ENCODE measurements around the gene NEU1. TPM values are rescaled to one million over a fixed set of nuclear protein-coding genes. Genes with fewer than 3 reads are reported as not detected.

The NEU1 gene
- total RNA-seq, 2 donors from 2014 or later: 19.3 to 22.3 TPM

DNA sequence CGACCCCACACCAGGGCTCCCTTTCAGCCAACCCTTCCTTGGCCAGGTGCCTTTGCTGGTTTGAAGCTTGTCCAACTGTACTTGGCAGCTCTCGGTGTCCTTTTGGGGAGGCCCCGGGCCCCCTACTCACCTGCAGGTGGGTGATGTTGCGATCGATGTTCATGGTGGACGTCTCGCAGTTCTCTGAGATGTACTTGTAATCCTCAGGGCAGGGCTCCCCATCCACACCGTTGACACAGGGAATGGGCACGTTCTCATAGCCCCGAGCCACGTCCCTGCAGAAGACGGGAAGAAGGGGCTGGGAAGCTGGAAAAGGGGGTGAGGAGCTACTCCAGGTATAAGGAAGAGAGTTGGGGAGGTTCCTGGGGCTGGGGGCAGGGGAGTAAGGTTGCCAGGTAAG is 21.1 kb upstream of the NEU1 start:
- Mint-ChIP-seq H3K4me1 (peaks cover 5% of the 10 kb centered on the region), H3K27ac (no peak overlapping the region), H3K9me3 (no peaks in the 10 kb centered on the region), H3K36me3 (ENCODE audit: low read depth) (peaks cover 80% of the 10 kb centered on the region), H3K27me3 (no peaks in the 10 kb centered on the region), H3K4me3 (no peak overlapping the region)
- ATAC-seq (replicated peaks): no peak

- no peak overlapping the region for H3K4me3 Mint-ChIP-seq
- H3K36me3 Mint-ChIP-seq (ENCODE audit: low read depth): peaks cover 75% of the 10 kb centered on the region
These were observed 19.7 kb upstream of the NEU1 start for GRCh38 chr6:31882344-31882743.

GRCh38 chr6:31881136-31881859 is 18.7 kb upstream of the NEU1 start:
- Mint-ChIP-seq H3K9me3 (no peaks in the 10 kb centered on the region), H3K27ac (peak overlapping the region; percentile 1), H3K36me3 (ENCODE audit: low read depth) (peaks cover 64% of the 10 kb centered on the region), H3K4me1 (peaks cover 4% of the 10 kb centered on the region), H3K27me3 (no peaks in the 10 kb centered on the region), H3K4me3 (no peak overlapping the region)
- ATAC-seq (replicated peaks): no peak

More at GRCh38 chr6:31882344-31882743, 19.7 kb upstream of the NEU1 start:
- H3K4me1 Mint-ChIP-seq: peaks cover 5% of the 10 kb centered on the region
- ATAC-seq (replicated peaks): no peak
- H3K27ac Mint-ChIP-seq: no peak overlapping the region
- H3K27me3 Mint-ChIP-seq: no peaks in the 10 kb centered on the region
- no peaks in the 10 kb centered on the region for H3K9me3 Mint-ChIP-seq

DNA sequence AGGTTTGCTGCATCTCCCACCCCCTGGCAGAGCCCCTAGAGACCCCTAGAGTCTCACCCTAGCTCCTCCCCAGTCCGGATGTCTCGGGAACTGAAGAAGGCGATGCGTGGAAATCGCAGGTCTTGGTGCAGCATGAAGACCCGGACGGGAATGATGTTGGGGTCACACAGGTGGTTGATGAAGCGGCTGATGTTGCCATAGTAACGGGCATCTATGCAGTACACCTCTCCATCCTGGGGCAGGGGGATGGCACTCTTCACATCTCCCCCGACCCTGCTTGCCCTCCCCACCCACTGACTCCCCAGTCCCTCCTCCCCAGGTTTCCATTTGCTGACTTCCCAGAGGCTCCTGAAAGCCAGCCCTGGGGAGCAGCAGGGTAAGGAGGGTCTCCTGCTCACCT is 18.0 kb upstream of the NEU1 start:
- H3K27ac Mint-ChIP-seq: peak overlapping the region; percentile 1
- H3K27me3 Mint-ChIP-seq: no peaks in the 10 kb centered on the region
- H3K36me3 Mint-ChIP-seq (ENCODE audit: low read depth): peaks cover 58% of the 10 kb centered on the region

DNA sequence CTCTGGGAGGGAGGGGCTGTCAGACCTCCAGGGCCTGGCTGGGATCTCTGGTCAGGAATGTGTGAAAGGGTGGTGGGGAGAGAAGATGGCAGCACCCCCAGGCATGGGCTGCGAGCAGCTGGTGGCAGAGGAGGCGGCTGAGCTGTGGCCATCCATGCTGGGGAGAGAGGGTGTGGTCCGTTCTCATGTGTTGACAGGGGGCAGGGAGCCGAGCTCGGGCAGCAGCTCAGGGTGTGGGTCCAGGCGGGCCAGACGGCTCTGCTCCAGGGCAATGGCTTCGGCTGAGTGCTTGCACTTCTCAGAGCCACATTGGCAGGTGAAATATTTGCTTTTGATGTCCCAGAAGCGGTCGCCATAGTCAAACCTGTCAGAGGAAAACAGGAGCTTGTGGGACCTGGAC is 17.3 kb upstream of the NEU1 start:
- H3K27ac Mint-ChIP-seq: no peak overlapping the region
- H3K36me3 Mint-ChIP-seq (ENCODE audit: low read depth): peaks cover 50% of the 10 kb centered on the region
- no peaks in the 10 kb centered on the region for H3K4me1 Mint-ChIP-seq
- H3K9me3 Mint-ChIP-seq: no peaks in the 10 kb centered on the region
- no peak overlapping the region for H3K4me3 Mint-ChIP-seq
- H3K27me3 Mint-ChIP-seq: no peaks in the 10 kb centered on the region
- no peak for ATAC-seq (replicated peaks)

More for the DNA sequence above, 18.0 kb upstream of the NEU1 start:
- no peaks in the 10 kb centered on the region for H3K4me1 Mint-ChIP-seq
- H3K4me3 Mint-ChIP-seq: no peak overlapping the region
- ATAC-seq (replicated peaks): no peak
- no peaks in the 10 kb centered on the region for H3K9me3 Mint-ChIP-seq

- H3K4me3 Mint-ChIP-seq: no peak overlapping the region
- no peaks in the 10 kb centered on the region for H3K27me3 Mint-ChIP-seq
- ATAC-seq (replicated peaks): no peak
- no peak overlapping the region for H3K27ac Mint-ChIP-seq
- H3K36me3 Mint-ChIP-seq (ENCODE audit: low read depth): peaks cover 45% of the 10 kb centered on the region
- H3K4me1 Mint-ChIP-seq: peaks cover 2% of the 10 kb centered on the region
- H3K9me3 Mint-ChIP-seq: no peaks in the 10 kb centered on the region
These were observed 16.5 kb upstream of the NEU1 start for GRCh38 chr6:31879143-31879542.

GRCh38 chr6:31878726-31879125 is 16.1 kb upstream of the NEU1 start, which contains the start of gene SLC44A4:
Gene SLC44A4, minus strand, starts transcription at chr6:31878997. Its CDS starts 17 bp downstream, at chr6:31878980.
- H3K27me3 Mint-ChIP-seq: no peaks in the 10 kb centered on the region
- no peaks in the 10 kb centered on the region for H3K9me3 Mint-ChIP-seq
- ATAC-seq (replicated peaks): no peak
- H3K27ac Mint-ChIP-seq: no peak within 1 kb of the TSS
- H3K36me3 Mint-ChIP-seq (ENCODE audit: low read depth): peaks cover 41% of the 10 kb centered on the region
- peaks cover 3% of the 10 kb centered on the region for H3K4me1 Mint-ChIP-seq
- H3K4me3 Mint-ChIP-seq: no peak within 1 kb of the TSS

GRCh38 chr6:31878222-31878621 is 15.6 kb upstream of the NEU1 start:
- Mint-ChIP-seq H3K9me3 (no peaks in the 10 kb centered on the region), H3K27ac (no peak overlapping the region), H3K36me3 (ENCODE audit: low read depth) (peaks cover 38% of the 10 kb centered on the region), H3K4me1 (peaks cover 3% of the 10 kb centered on the region), H3K4me3 (no peak overlapping the region), H3K27me3 (no peaks in the 10 kb centered on the region)
- no peak for ATAC-seq (replicated peaks)

DNA sequence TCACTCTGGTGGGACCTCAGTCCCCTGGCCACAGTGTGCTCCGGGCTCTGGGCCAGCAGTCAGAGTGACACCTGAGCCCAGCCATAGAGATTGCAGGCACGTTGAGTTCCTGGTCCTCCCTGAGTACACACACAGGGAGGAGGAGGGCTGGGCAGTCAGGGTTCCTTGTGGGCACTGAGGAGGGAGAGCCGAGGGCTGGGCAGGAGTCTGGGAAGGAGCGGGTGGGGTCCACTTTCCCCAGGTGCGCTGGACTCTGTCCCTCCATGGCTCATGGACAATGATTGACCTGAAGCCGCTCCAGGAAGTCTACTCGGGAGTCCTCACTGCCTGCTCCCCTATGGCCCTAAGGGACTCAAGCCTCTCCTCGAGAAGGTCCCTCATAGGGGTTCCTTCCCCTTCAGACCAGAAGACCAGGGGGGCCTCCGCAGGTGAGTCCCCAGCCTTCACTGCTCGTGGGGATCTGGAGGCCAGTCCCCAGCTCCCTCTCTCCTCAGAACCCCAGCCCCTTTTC is 15.1 kb upstream of the NEU1 start:
- no peak overlapping the region for H3K4me3 Mint-ChIP-seq
- H3K27me3 Mint-ChIP-seq: no peaks in the 10 kb centered on the region
- ATAC-seq (replicated peaks): no peak
- peaks cover 3% of the 10 kb centered on the region for H3K4me1 Mint-ChIP-seq
- peaks cover 33% of the 10 kb centered on the region for H3K36me3 Mint-ChIP-seq (ENCODE audit: low read depth)
- H3K27ac Mint-ChIP-seq: no peak overlapping the region
- no peaks in the 10 kb centered on the region for H3K9me3 Mint-ChIP-seq

- ATAC-seq (replicated peaks): no peak
- H3K27me3 Mint-ChIP-seq: no peaks in the 10 kb centered on the region
- no peaks in the 10 kb centered on the region for H3K9me3 Mint-ChIP-seq
- H3K4me3 Mint-ChIP-seq: no peak overlapping the region
- H3K27ac Mint-ChIP-seq: no peak overlapping the region
- peaks cover 28% of the 10 kb centered on the region for H3K36me3 Mint-ChIP-seq (ENCODE audit: low read depth)
- H3K4me1 Mint-ChIP-seq: peaks cover 3% of the 10 kb centered on the region
These were observed 14.6 kb upstream of the NEU1 start for GRCh38 chr6:31877125-31877650.

DNA sequence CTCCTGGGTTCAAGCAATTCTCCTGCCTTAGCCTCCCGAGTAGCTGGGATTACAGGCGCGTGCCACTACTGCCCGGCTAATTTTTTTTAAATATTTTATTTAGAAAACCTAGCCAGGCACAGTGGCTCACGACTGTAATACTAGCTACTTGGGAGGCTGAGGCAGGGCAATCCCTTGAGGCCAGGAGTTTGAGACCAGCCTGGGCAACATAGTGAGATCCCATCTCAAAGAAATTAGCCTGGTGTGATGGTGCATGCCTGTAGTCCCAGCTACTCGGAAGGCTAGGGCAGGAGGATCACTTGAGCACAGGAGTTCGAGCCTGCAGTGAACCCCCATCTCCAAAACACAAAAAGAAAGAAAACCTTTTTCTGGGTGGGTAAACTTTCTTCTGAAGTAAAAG is 13.7 kb upstream of the NEU1 start:
- no peak overlapping the region for H3K27ac Mint-ChIP-seq
- H3K4me1 Mint-ChIP-seq: peaks cover 3% of the 10 kb centered on the region
- peaks cover 3% of the 10 kb centered on the region for H3K27me3 Mint-ChIP-seq
- no peaks in the 10 kb centered on the region for H3K9me3 Mint-ChIP-seq
- no peak overlapping the region for H3K4me3 Mint-ChIP-seq
- peaks cover 19% of the 10 kb centered on the region for H3K36me3 Mint-ChIP-seq (ENCODE audit: low read depth)
- no peak for ATAC-seq (replicated peaks)

- no peak for ATAC-seq (replicated peaks)
- no peak overlapping the region for H3K4me3 Mint-ChIP-seq
- H3K27me3 Mint-ChIP-seq: peaks cover 3% of the 10 kb centered on the region
- H3K36me3 Mint-ChIP-seq (ENCODE audit: low read depth): peaks cover 15% of the 10 kb centered on the region
- H3K9me3 Mint-ChIP-seq: no peaks in the 10 kb centered on the region
- H3K4me1 Mint-ChIP-seq: peaks cover 3% of the 10 kb centered on the region
- H3K27ac Mint-ChIP-seq: no peak overlapping the region
These were observed 13.3 kb upstream of the NEU1 start for GRCh38 chr6:31875877-31876276.

DNA sequence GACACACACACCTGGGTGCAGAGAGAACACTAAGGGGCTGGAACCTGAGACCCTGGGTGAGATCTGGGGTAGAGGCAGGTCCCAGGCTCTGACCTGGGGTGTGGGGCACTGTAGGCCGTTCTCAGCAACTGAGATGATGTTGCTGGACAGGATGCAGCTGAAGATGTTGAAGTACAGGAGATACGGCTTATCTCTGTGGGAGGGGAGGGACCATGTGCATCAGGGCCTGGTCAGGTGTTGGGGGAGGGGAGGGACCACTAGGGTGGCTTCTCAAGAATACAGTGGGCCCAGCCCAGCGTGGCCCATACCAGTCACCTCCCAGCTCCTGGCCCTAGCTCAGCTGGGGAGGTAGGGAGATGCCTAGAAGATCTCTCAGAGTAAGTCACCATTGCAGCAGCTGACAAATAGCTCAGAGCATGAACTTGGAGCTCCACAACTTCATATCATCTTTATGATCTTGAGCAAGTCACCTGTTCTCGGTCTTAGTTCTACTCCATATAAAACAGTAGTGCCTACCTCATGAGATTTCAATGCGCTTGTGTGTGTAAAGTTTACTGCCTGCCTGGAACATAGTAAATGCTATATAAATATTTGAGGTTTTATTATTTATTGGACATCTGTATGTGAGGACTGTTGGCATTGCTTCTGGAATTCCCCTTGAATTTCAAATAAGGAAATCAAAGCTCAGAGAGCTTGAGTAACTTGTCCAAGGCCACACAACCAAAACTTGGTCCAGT is 12.4 kb upstream of the NEU1 start:
- peaks cover 7% of the 10 kb centered on the region for H3K36me3 Mint-ChIP-seq (ENCODE audit: low read depth)
- peak overlapping the region; percentile 67 for H3K27ac Mint-ChIP-seq
- H3K4me3 Mint-ChIP-seq: no peak overlapping the region
- H3K4me1 Mint-ChIP-seq: peaks cover 3% of the 10 kb centered on the region
- H3K27me3 Mint-ChIP-seq: peaks cover 3% of the 10 kb centered on the region
- no peaks in the 10 kb centered on the region for H3K9me3 Mint-ChIP-seq
- ATAC-seq (replicated peaks): no peak

GRCh38 chr6:31874084-31874670 is 11.6 kb upstream of the NEU1 start:
- H3K27ac Mint-ChIP-seq: peak overlapping the region; percentile 67
- no peaks in the 10 kb centered on the region for H3K36me3 Mint-ChIP-seq (ENCODE audit: low read depth)
- no peak for ATAC-seq (replicated peaks)
- H3K4me3 Mint-ChIP-seq: no peak overlapping the region
- no peaks in the 10 kb centered on the region for H3K9me3 Mint-ChIP-seq
- peaks cover 3% of the 10 kb centered on the region for H3K4me1 Mint-ChIP-seq
- H3K27me3 Mint-ChIP-seq: peaks cover 3% of the 10 kb centered on the region

Data from activated T-helper 17 cell treated with anti-CD3 and anti-CD28 coated beads, Interleukin-2, amount 50 U/mL, for 72 hours (primary cell).